GM20000 (cell line): ENCODE data around the gene IMMT.

Experiments
- DNase-seq: peaks from one replicate; pipeline ENCODE4 v3.0.0; 2012; ENCODE audit warnings: low spot score
- CTCF ChIP-seq: IDR thresholded peaks from 2 replicates; pipeline ENCODE4 v1.5.1; 2012; ENCODE audit warnings: mild to moderate bottlenecking, control low read depth; ENCODE audit errors: extremely low read depth, missing control alignments

The IMMT gene

GRCh38 chr2:86195808-86196387 lies 636 bp upstream of the IMMT start:
- no peak for TF ChIP-seq CTCF
- DNase-seq = no peak

- no peak for DNase-seq
- no peak for TF ChIP-seq CTCF
These were observed 559 bp downstream of the IMMT start for GRCh38 chr2:86194751-86195054.

- no peak for DNase-seq
- TF ChIP-seq CTCF = no peak
These were observed 1.2 kb downstream of the IMMT start for GRCh38 chr2:86193901-86194567.

- TF ChIP-seq CTCF = no peak
- DNase-seq = no peak
These were observed 5.4 kb downstream of the IMMT start for GRCh38 chr2:86189782-86190416.

- no peak for DNase-seq
- TF ChIP-seq CTCF = no peak
These were observed 8.8 kb downstream of the IMMT start for GRCh38 chr2:86186431-86186830.

GRCh38 chr2:86185517-86186212 lies 9.6 kb downstream of the IMMT start:
- no peak for DNase-seq
- TF ChIP-seq CTCF = no peak

GRCh38 chr2:86176597-86176996 lies 18.7 kb downstream of the IMMT start:
- DNase-seq = no peak
- TF ChIP-seq CTCF = no peak
